ENCODE measurements around the gene IL1RAPL2. TPM values are rescaled to one million over a fixed set of nuclear protein-coding genes. Genes with fewer than 3 reads are reported as not detected.

Gene IL1RAPL2
- total RNA-seq, 2 experiments from 2014 or later = not detected

GRCh38 chrX:105700331-105700730, 1134.3 kb downstream of the IL1RAPL2 start:
- ChIA-PET CTCF (no interaction called here), POLR2A (no interaction called here)
- H3K27me3 Mint-ChIP-seq = no peaks in the 10 kb centered on the region
- DNase-seq = no peak
- H3K27ac Mint-ChIP-seq = no peak overlapping the region
- H3K9me3 Mint-ChIP-seq = no peaks in the 10 kb centered on the region
- H3K4me3 Mint-ChIP-seq = no peak overlapping the region
- no peaks in the 10 kb centered on the region for H3K4me1 Mint-ChIP-seq (ENCODE audit: low read depth)
- intact Hi-C loops (cut with micrococcal nuclease) = no loop called here
- no peaks in the 10 kb centered on the region for H3K36me3 Mint-ChIP-seq

- Mint-ChIP-seq H3K4me3 (no peak overlapping the region), H3K36me3 (no peaks in the 10 kb centered on the region), H3K9me3 (no peaks in the 10 kb centered on the region), H3K27ac (no peak overlapping the region), H3K4me1 (ENCODE audit: low read depth) (no peaks in the 10 kb centered on the region), H3K27me3 (no peaks in the 10 kb centered on the region)
- CTCF ChIA-PET = no interaction called here
- no peak for DNase-seq
- intact Hi-C loops (cut with micrococcal nuclease) = no loop called here
- POLR2A ChIA-PET = no interaction called here
Observed at GRCh38 chrX:105701310-105702052, 1135.5 kb downstream of the IL1RAPL2 start.

GRCh38 chrX:105703876-105704275, 1137.9 kb downstream of the IL1RAPL2 start:
- H3K9me3 Mint-ChIP-seq = no peaks in the 10 kb centered on the region
- ChIA-PET POLR2A (no interaction called here), CTCF (no interaction called here)
- H3K27ac Mint-ChIP-seq = no peak overlapping the region
- no peaks in the 10 kb centered on the region for H3K36me3 Mint-ChIP-seq
- no peak overlapping the region for H3K4me3 Mint-ChIP-seq
- intact Hi-C loops (cut with micrococcal nuclease) = no loop called here
- H3K4me1 Mint-ChIP-seq (ENCODE audit: low read depth) = no peaks in the 10 kb centered on the region
- no peak for DNase-seq
- H3K27me3 Mint-ChIP-seq = no peaks in the 10 kb centered on the region

- intact Hi-C loops (cut with micrococcal nuclease) = no loop called here
- Mint-ChIP-seq H3K27me3 (no peaks in the 10 kb centered on the region), H3K4me3 (no peak overlapping the region)
Observed at GRCh38 chrX:105706041-105706440, 1140.0 kb downstream of the IL1RAPL2 start.

GRCh38 chrX:105711805-105712204, 1145.8 kb downstream of the IL1RAPL2 start:
- Mint-ChIP-seq H3K4me1 (ENCODE audit: low read depth) (no peaks in the 10 kb centered on the region), H3K27ac (no peak overlapping the region), H3K27me3 (no peaks in the 10 kb centered on the region), H3K36me3 (no peaks in the 10 kb centered on the region), H3K4me3 (no peak overlapping the region), H3K9me3 (peaks cover 3% of the 10 kb centered on the region)
- intact Hi-C loops (cut with micrococcal nuclease) = no loop called here
- CTCF ChIA-PET = no interaction called here
- POLR2A ChIA-PET = no interaction called here
- no peak for DNase-seq

More at GRCh38 chrX:105706041-105706440, 1140.0 kb downstream of the IL1RAPL2 start:
- DNase-seq = no peak
- CTCF ChIA-PET = no interaction called here
- H3K9me3 Mint-ChIP-seq = no peaks in the 10 kb centered on the region
- POLR2A ChIA-PET = no interaction called here
- no peaks in the 10 kb centered on the region for H3K4me1 Mint-ChIP-seq (ENCODE audit: low read depth)
- no peak overlapping the region for H3K27ac Mint-ChIP-seq
- H3K36me3 Mint-ChIP-seq = no peaks in the 10 kb centered on the region

GRCh38 chrX:105715746-105716145, 1149.7 kb downstream of the IL1RAPL2 start:
- Mint-ChIP-seq H3K4me1 (ENCODE audit: low read depth) (no peaks in the 10 kb centered on the region), H3K27me3 (no peaks in the 10 kb centered on the region), H3K36me3 (no peaks in the 10 kb centered on the region), H3K27ac (no peak overlapping the region), H3K4me3 (no peak overlapping the region), H3K9me3 (peaks cover 3% of the 10 kb centered on the region)
- intact Hi-C loops (cut with micrococcal nuclease) = no loop called here
- DNase-seq = no peak
- ChIA-PET POLR2A (no interaction called here), CTCF (no interaction called here)

GRCh38 chrX:105723966-105724735, 1158.2 kb downstream of the IL1RAPL2 start:
- POLR2A ChIA-PET = no interaction called here
- no peaks in the 10 kb centered on the region for H3K27me3 Mint-ChIP-seq
- no peak overlapping the region for H3K4me3 Mint-ChIP-seq
- no peak overlapping the region for H3K27ac Mint-ChIP-seq
- H3K9me3 Mint-ChIP-seq = no peaks in the 10 kb centered on the region
- intact Hi-C loops (cut with micrococcal nuclease) = no loop called here
- no peaks in the 10 kb centered on the region for H3K36me3 Mint-ChIP-seq
- CTCF ChIA-PET = no interaction called here
- no peak for DNase-seq
- H3K4me1 Mint-ChIP-seq (ENCODE audit: low read depth) = no peaks in the 10 kb centered on the region

- no peak for DNase-seq
- Mint-ChIP-seq H3K27me3 (no peaks in the 10 kb centered on the region), H3K4me3 (no peak overlapping the region), H3K4me1 (ENCODE audit: low read depth) (no peaks in the 10 kb centered on the region), H3K27ac (no peak overlapping the region), H3K9me3 (no peaks in the 10 kb centered on the region), H3K36me3 (no peaks in the 10 kb centered on the region)
- ChIA-PET CTCF (no interaction called here), POLR2A (no interaction called here)
- intact Hi-C loops (cut with micrococcal nuclease) = no loop called here
Observed at GRCh38 chrX:105725228-105725627, 1159.2 kb downstream of the IL1RAPL2 start.

GRCh38 chrX:105738162-105738561, 1172.2 kb downstream of the IL1RAPL2 start:
- Mint-ChIP-seq H3K27ac (no peak overlapping the region), H3K36me3 (no peaks in the 10 kb centered on the region), H3K4me3 (no peak overlapping the region), H3K9me3 (peaks cover 5% of the 10 kb centered on the region), H3K27me3 (no peaks in the 10 kb centered on the region), H3K4me1 (ENCODE audit: low read depth) (no peaks in the 10 kb centered on the region)
- intact Hi-C loops (cut with micrococcal nuclease) = no loop called here
- CTCF ChIA-PET = no interaction called here
- POLR2A ChIA-PET = no interaction called here
- no peak for DNase-seq

GRCh38 chrX:105744291-105744690, 1178.3 kb downstream of the IL1RAPL2 start:
- CTCF ChIA-PET = no interaction called here

GRCh38 chrX:105744946-105745345, 1178.9 kb downstream of the IL1RAPL2 start:
- CTCF ChIA-PET = no interaction called here
- H3K4me3 Mint-ChIP-seq = no peak overlapping the region
- intact Hi-C loops (cut with micrococcal nuclease) = no loop called here
- DNase-seq = no peak
- no peak overlapping the region for H3K27ac Mint-ChIP-seq
- H3K36me3 Mint-ChIP-seq = no peaks in the 10 kb centered on the region
- no peaks in the 10 kb centered on the region for H3K27me3 Mint-ChIP-seq
- POLR2A ChIA-PET = no interaction called here
- H3K9me3 Mint-ChIP-seq = peaks cover 5% of the 10 kb centered on the region
- no peaks in the 10 kb centered on the region for H3K4me1 Mint-ChIP-seq (ENCODE audit: low read depth)

More at GRCh38 chrX:105744291-105744690, 1178.3 kb downstream of the IL1RAPL2 start:
- DNase-seq = no peak
- H3K27me3 Mint-ChIP-seq = no peaks in the 10 kb centered on the region
- H3K36me3 Mint-ChIP-seq = no peaks in the 10 kb centered on the region
- H3K4me3 Mint-ChIP-seq = no peak overlapping the region
- no peaks in the 10 kb centered on the region for H3K4me1 Mint-ChIP-seq (ENCODE audit: low read depth)
- H3K9me3 Mint-ChIP-seq = peaks cover 5% of the 10 kb centered on the region
- POLR2A ChIA-PET = no interaction called here
- no peak overlapping the region for H3K27ac Mint-ChIP-seq
- intact Hi-C loops (cut with micrococcal nuclease) = no loop called here

- Mint-ChIP-seq H3K27ac (no peak overlapping the region), H3K4me1 (ENCODE audit: low read depth) (no peaks in the 10 kb centered on the region), H3K9me3 (peaks cover 5% of the 10 kb centered on the region), H3K27me3 (no peaks in the 10 kb centered on the region), H3K36me3 (no peaks in the 10 kb centered on the region), H3K4me3 (no peak overlapping the region)
- CTCF ChIA-PET = interaction anchor here (0.6 kb wide), 1 partner anchor 10 kb away, joined by 3 read pairs; no protein-coding TSS in a partner anchor
- POLR2A ChIA-PET = no interaction called here
- DNase-seq = no peak
- intact Hi-C loops (cut with micrococcal nuclease) = no loop called here
Observed at GRCh38 chrX:105745863-105746262, 1179.9 kb downstream of the IL1RAPL2 start.

Measured in activated CD4-positive, alpha-beta memory T cell treated with anti-CD3 and anti-CD28 coated beads for 36 hours (primary cell).